K562 (cell line): Measurements from ENCODE around the gene PPM1H. TPM values are rescaled to one million over a fixed set of nuclear protein-coding genes. Genes with fewer than 3 reads are reported as not detected.

ENCODE experiments used
- ATAC-seq: fragments of 200-7000 bp; cut with Tn5 transposase; 3 replicates; pipeline ENCODE4 v1.9.1; 2020; ENCODE audit warnings: moderate library complexity
- BruUV-seq: library from RNA; stranded (reverse); fragments of 400-500 nt; replicated peaks from 2 replicates; lab custom pipeline; 2021; lab: Mats Ljungman, UMichigan
- CTCF ChIA-PET: fragments of 300-600 bp; formaldehyde crosslinking; extraction: SDS; loops from one replicate; lab custom pipeline; 2021; ENCODE audit warnings: low intra/inter-chr PET ratio; lab: Yijun Ruan, JAX
- POLR2A ChIA-PET: fragments of 300-600, 350-650 bp; sonication (Branson Sonifier 250); formaldehyde crosslinking; extraction: SDS; loops from one replicate; lab custom pipeline; 2021; ENCODE audit warnings: antibody characterized with exemption, inconsistent platforms; lab: Yijun Ruan, JAX
- DNase-seq, 4 experiments: peaks; one replicate each; pipeline versions ENCODE4 v3.0.0 to v3.0.0-alpha.2; 2011 to 2018; ENCODE audit warnings: low spot score in 3 of 4, mixed read lengths in 3 of 4; ENCODE audit errors: extremely low read depth in 1 of 4
- FAIRE-seq: peaks from 2 replicates; lab custom pipeline; 2011; peaks lifted over from hg19 to GRCh38; lab: Jason Lieb, UNC
- H2AFZ ChIP-seq: 2 replicates; pipeline ENCODE4 v1.6.0; 2011; ENCODE audit warnings: low read depth, low read length, control low read depth, inconsistent platforms
- H3K27ac ChIP-seq: fragments of 200-600 bp; 3 replicates; pipeline ENCODE4 v1.8.0; 2011; ENCODE audit warnings: low read depth, mild to moderate bottlenecking, control low read depth, inconsistent platforms, low read length, moderate library complexity, mixed read lengths; ENCODE audit errors: extremely low read depth
- H3K27me3 ChIP-seq, 2 experiments: fragments of 300-600 bp in 1 of 2; 2 replicates in 1 of 2; 3 replicates in 1 of 2; pipeline versions ENCODE4 v1.6.0 to v1.8.0; 2011; ENCODE audit warnings: inconsistent platforms in 2 of 2, low read length in 2 of 2, mild to moderate bottlenecking in 1 of 2, mixed read lengths in 1 of 2, moderate library complexity in 1 of 2; ENCODE audit not compliant: control insufficient read depth in 2 of 2, insufficient read depth in 2 of 2
- H3K36me3 ChIP-seq: fragments of 300-600 bp; 3 replicates; pipeline ENCODE4 v1.8.0; 2011; ENCODE audit warnings: mild to moderate bottlenecking, low read length, inconsistent platforms; ENCODE audit not compliant: control insufficient read depth, insufficient read depth
- H3K4me1 ChIP-seq, 2 experiments: fragments of 200-600 bp in 1 of 2; replicated peaks in 1 of 2; 2 replicates in 1 of 2; 3 replicates in 1 of 2; pipeline versions ENCODE4 v1.5.1 to v1.8.0; 2011; ENCODE audit warnings: inconsistent platforms in 2 of 2, low read length in 2 of 2, mild to moderate bottlenecking in 1 of 2, mixed read lengths in 1 of 2, moderate library complexity in 1 of 2; ENCODE audit not compliant: control insufficient read depth in 2 of 2, insufficient read depth in 2 of 2
- H3K4me2 ChIP-seq: 2 replicates; pipeline ENCODE4 v1.6.1; 2011; ENCODE audit warnings: low read length, control low read depth, inconsistent platforms, mixed read lengths; ENCODE audit not compliant: insufficient read depth
- H3K4me3 ChIP-seq: fragments of 200-600 bp; sonication (generic), shearing (Covaris generic); 2 replicates; pipeline ENCODE4 v1.5.1; 2016; ENCODE audit warnings: control low read depth, inconsistent platforms
- H3K79me2 ChIP-seq: fragments of 200-600 bp; 3 replicates; pipeline ENCODE4 v1.8.0; 2011; ENCODE audit warnings: low read length, inconsistent platforms; ENCODE audit not compliant: control insufficient read depth, insufficient read depth
- H3K9ac ChIP-seq, 2 experiments: 2 replicates each; pipeline versions ENCODE4 v1.6.0 to v1.6.1; 2011; ENCODE audit warnings: low read depth in 2 of 2, low read length in 2 of 2, control low read depth in 1 of 2, inconsistent platforms in 1 of 2, mild to moderate bottlenecking in 1 of 2, mixed read lengths in 1 of 2; ENCODE audit not compliant: insufficient read depth in 1 of 2
- H3K9me1 ChIP-seq: one replicate; pipeline ENCODE4 v1.6.0; 2011; ENCODE audit warnings: inconsistent platforms, mild to moderate bottlenecking, low read length, moderate library complexity; ENCODE audit not compliant: control insufficient read depth, insufficient read depth
- H3K9me3 ChIP-seq: replicated peaks from 2 replicates; pipeline ENCODE4 v1.5.1; 2011; ENCODE audit warnings: low read depth, low read length, inconsistent platforms; ENCODE audit not compliant: control insufficient read depth, insufficient read depth
- H4K20me1 ChIP-seq: replicated peaks from 2 replicates; pipeline ENCODE4 v1.6.1; 2011; ENCODE audit warnings: low read length, inconsistent platforms, mixed read lengths; ENCODE audit not compliant: control insufficient read depth, insufficient read depth
- CEBPB ChIP-seq: fragments of 450-650 bp; IDR thresholded peaks from 2 replicates; pipeline ENCODE4 v1.6.1; 2016; ENCODE audit warnings: missing genetic modification characterization, missing compliant biosample characterization
- EHMT2 ChIP-seq: fragments of 450-650 bp; IDR thresholded peaks from 2 replicates; pipeline ENCODE4 v1.6.1; 2018; ENCODE audit warnings: antibody characterized with exemption
- NBN ChIP-seq: fragments of 450-650 bp; IDR thresholded peaks from 2 replicates; pipeline ENCODE4 v1.6.1; 2016; ENCODE audit warnings: low read depth, mild to moderate bottlenecking
- POLR2A ChIP-seq: fragments of 450-650 bp; conservative IDR thresholded peaks from 2 replicates; pipeline ENCODE4 v1.6.1; 2016
- ZBTB17 ChIP-seq: fragments of 450-650 bp; formaldehyde crosslinking; IDR thresholded peaks from 2 replicates; pipeline ENCODE4 v1.4.0; 2020; ENCODE audit warnings: mild to moderate bottlenecking
- ZNF778 ChIP-seq: fragments of 450-650 bp; formaldehyde crosslinking; IDR thresholded peaks from 2 replicates; pipeline ENCODE4 v1.4.0; 2020; ENCODE audit warnings: mild to moderate bottlenecking, moderate library complexity
- WGBS: fragments of 100-300 bp; shearing (Covaris generic); methylation state at CpG from one replicate; pipeline ENCODE4 v1.1.6; 2016; ENCODE audit warnings: low coverage, mixed read lengths; ENCODE audit not compliant: insufficient coverage; ENCODE audit errors: missing lambda C conversion rate; 5-methylcytosine and 5-hydroxymethylcytosine counted together
- in situ Hi-C: fragments of 300-500 bp; cut with MboI; formaldehyde crosslinking; loops from 4 replicates; pipeline ENCODE4 v1.15.0; 2018; ENCODE audit warnings: inconsistent platforms, mixed read lengths
- intact Hi-C: fragments of 100-400 bp; cut with micrococcal nuclease; formaldehyde crosslinking; loops from 2 replicates; pipeline ENCODE4 v1.14.2; 2022
- polyA plus RNA-seq, 8 experiments: library from polyadenylated mRNA; depleted of rRNA in 4 of 8; stranded (reverse) in 5 of 8; unstranded in 3 of 8; fragments of >200 nt; fragmentation: Nextera tagmentation in 2 of 8; fragmentation: Illumina TruSeq in 1 of 8; extraction: Ambion mirVana in 2 of 8; extraction: Trizol in 1 of 8; gene quantifications; 2 replicates each; pipeline versions ENCODE4 v1.2.1 to v1.2.3, GENCODE V29; 2011 to 2014; ENCODE audit warnings: inconsistent platforms in 1 of 8, missing spikeins in 1 of 8
- total RNA-seq, 7 experiments: library from RNA; depleted of rRNA in 6 of 7; stranded (reverse); fragments of >200 nt in 6 of 7; fragmentation: Illumina TruSeq in 2 of 7; extraction: Trizol in 2 of 7; gene quantifications; 2 replicates each; pipeline versions ENCODE4 v1.2.1 to v1.2.3, GENCODE V29; 2011 to 2021; ENCODE audit warnings: low replicate concordance in 1 of 7
- TF ChIP-seq, protein P1 (sequence below): fragments of 450-650 bp; conservative IDR thresholded peaks from 2 replicates; pipeline ENCODE4 v1.6.1; 2016; ENCODE audit warnings: missing genetic modification characterization, low read depth, mild to moderate bottlenecking, missing compliant biosample characterization, moderate library complexity
- TF ChIP-seq, protein P2 (sequence below): IDR thresholded peaks from 2 replicates; pipeline ENCODE4 v1.6.1; 2014; ENCODE audit warnings: antibody characterized with exemption

The PPM1H gene
- total and polyA plus RNA-seq, 9 of the 15 experiments (the other 6 are each of a cell fraction or from before 2014, with no cell fraction given): 5.3 to 29.3 (median 11.3) TPM

DNA sequence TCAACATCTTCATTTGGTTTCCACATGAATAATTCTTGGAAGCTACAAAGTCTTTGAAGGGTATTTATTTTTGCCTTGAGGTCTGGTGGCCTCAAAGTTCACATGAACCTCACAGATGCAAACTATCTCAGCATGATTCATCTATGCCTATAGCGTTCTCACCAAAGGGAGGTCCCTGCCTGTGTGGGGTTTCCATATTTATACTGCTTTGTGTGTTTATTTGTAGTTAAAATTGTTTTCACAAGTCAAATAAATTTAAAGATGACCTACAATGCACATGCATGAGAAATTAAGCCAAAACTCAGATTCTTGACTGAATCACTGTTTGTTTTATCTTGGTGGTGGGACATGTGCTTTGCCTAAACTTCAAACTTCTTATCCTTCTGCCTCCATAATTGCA lies 176.7 kb downstream of the PPM1H start:
- DNase-seq: no peak
- no TSS peak for BruUV-seq
- H3K27me3 ChIP-seq: no peaks in the 10 kb centered on the region

More for the DNA sequence above, 176.7 kb downstream of the PPM1H start:
- no peak for ATAC-seq
- no peak for TF ChIP-seq CEBPB (tag)
- TF ChIP-seq, protein P1, sequence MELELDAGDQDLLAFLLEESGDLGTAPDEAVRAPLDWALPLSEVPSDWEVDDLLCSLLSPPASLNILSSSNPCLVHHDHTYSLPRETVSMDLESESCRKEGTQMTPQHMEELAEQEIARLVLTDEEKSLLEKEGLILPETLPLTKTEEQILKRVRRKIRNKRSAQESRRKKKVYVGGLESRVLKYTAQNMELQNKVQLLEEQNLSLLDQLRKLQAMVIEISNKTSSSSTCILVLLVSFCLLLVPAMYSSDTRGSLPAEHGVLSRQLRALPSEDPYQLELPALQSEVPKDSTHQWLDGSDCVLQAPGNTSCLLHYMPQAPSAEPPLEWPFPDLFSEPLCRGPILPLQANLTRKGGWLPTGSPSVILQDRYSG (tag): no peak
- TF ChIP-seq, protein P2, sequence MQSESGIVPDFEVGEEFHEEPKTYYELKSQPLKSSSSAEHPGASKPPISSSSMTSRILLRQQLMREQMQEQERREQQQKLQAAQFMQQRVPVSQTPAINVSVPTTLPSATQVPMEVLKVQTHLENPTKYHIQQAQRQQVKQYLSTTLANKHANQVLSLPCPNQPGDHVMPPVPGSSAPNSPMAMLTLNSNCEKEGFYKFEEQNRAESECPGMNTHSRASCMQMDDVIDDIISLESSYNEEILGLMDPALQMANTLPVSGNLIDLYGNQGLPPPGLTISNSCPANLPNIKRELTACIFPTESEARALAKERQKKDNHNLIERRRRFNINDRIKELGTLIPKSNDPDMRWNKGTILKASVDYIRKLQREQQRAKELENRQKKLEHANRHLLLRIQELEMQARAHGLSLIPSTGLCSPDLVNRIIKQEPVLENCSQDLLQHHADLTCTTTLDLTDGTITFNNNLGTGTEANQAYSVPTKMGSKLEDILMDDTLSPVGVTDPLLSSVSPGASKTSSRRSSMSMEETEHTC: no peak
- TF ChIP-seq POLR2A: no peak
- TF ChIP-seq NBN: no peak
- no peak for TF ChIP-seq ZNF778 (CRISPR knock-in tag)
- TF ChIP-seq ZBTB17 (CRISPR knock-in tag): no peak
- TF ChIP-seq EHMT2: no peak
- Histone ChIP-seq H2AFZ (no peak overlapping the region), H3K9me1 (no peaks in the 10 kb centered on the region), H4K20me1 (0 out of 2 replicates have a peak, but pooled peaks cover 4% of the 10 kb centered on the region), H3K9ac (no peak overlapping the region), H3K27ac (no peak overlapping the region), H3K4me2 (no peak overlapping the region), H3K4me1 (peaks cover 0 to 7% of the 10 kb centered on the region in 2 experiments; a peak in 3 of 5 replicates), H3K4me3 (no peak overlapping the region), H3K79me2 (no peaks in the 10 kb centered on the region), H3K9me3 (no peaks in the 10 kb centered on the region), H3K36me3 (no peaks in the 10 kb centered on the region)
- WGBS: 13% methylated on average over 1 of the region's 1 CpG
- in situ Hi-C loops: no loop called here
- ChIA-PET CTCF (no interaction called here), POLR2A (interaction anchor here (0.6 kb wide), 1 partner anchor 155 kb away, joined by 4 read pairs; no protein-coding TSS in a partner anchor)
- intact Hi-C loops: no loop called here
- no peak for FAIRE-seq
